HS-5 (cell line): ENCODE data around the gene NDUFB5.
"Not testable (repeated sequence)": the region's sequence is repeated elsewhere in the genome, so short reads cannot be mapped to it uniquely, and the experiment has no call there.

Experiments used
- DNase-seq: peaks from one replicate; pipeline ENCODE4 v3.0.0-alpha.2; 2012; ENCODE audit warnings: low read depth

Gene NDUFB5

GRCh38 chr3:179630753-179631451 lies 26.3 kb downstream of the NDUFB5 start:
- no peak for DNase-seq

GRCh38 chr3:179640469-179640868 lies 35.9 kb downstream of the NDUFB5 start:
- no peak for DNase-seq

GRCh38 chr3:179642871-179643270 lies 38.3 kb downstream of the NDUFB5 start:
- no peak for DNase-seq

GRCh38 chr3:179643837-179644236 lies 39.2 kb downstream of the NDUFB5 start:
- DNase-seq = not testable (repeated sequence)

- no peak for DNase-seq
These were observed 41.6 kb downstream of the NDUFB5 start for GRCh38 chr3:179646177-179646576.

GRCh38 chr3:179651687-179652446 lies 47.3 kb downstream of the NDUFB5 start:
- DNase-seq = no peak

GRCh38 chr3:179652447-179653095 lies 48.0 kb downstream of the NDUFB5 start, which contains the start of gene USP13:
TSS of gene USP13 (plus strand) at chr3:179653040. CDS start at chr3:179653226, 186 bp downstream.
- DNase-seq = peak; percentile 62

- no peak for DNase-seq
These were observed 48.7 kb downstream of the NDUFB5 start for GRCh38 chr3:179653096-179653797.

GRCh38 chr3:179655236-179655635 lies 50.6 kb downstream of the NDUFB5 start:
- no peak for DNase-seq

- no peak for DNase-seq
These were observed 54.0 kb downstream of the NDUFB5 start for GRCh38 chr3:179658606-179659005.

GRCh38 chr3:179660872-179661271 lies 56.3 kb downstream of the NDUFB5 start:
- DNase-seq = no peak

- DNase-seq = no peak
These were observed 57.2 kb downstream of the NDUFB5 start for GRCh38 chr3:179661777-179662176.

- no peak for DNase-seq
These were observed 58.5 kb downstream of the NDUFB5 start for GRCh38 chr3:179663093-179663492.

- no peak for DNase-seq
These were observed 61.4 kb downstream of the NDUFB5 start for GRCh38 chr3:179666030-179666429.

- DNase-seq = no peak
These were observed 61.9 kb downstream of the NDUFB5 start for GRCh38 chr3:179666436-179667035.

- no peak for DNase-seq
These were observed 63.8 kb downstream of the NDUFB5 start for GRCh38 chr3:179668429-179668828.

GRCh38 chr3:179670311-179670710 lies 65.7 kb downstream of the NDUFB5 start:
- no peak for DNase-seq

- DNase-seq = no peak
These were observed 66.7 kb downstream of the NDUFB5 start for GRCh38 chr3:179671309-179671708.

- no peak for DNase-seq
These were observed 67.2 kb downstream of the NDUFB5 start for GRCh38 chr3:179671747-179672242.

- DNase-seq = no peak
These were observed 68.3 kb downstream of the NDUFB5 start for GRCh38 chr3:179672918-179673317.

GRCh38 chr3:179673523-179673922 lies 68.9 kb downstream of the NDUFB5 start:
- DNase-seq = no peak

- DNase-seq = no peak
These were observed 71.5 kb downstream of the NDUFB5 start for GRCh38 chr3:179676081-179676480.
